Inferior parietal cortex (tissue), 1 donor: Measurements from ENCODE around the gene SLC27A4.
"Not testable (repeated sequence)": the region's sequence is repeated elsewhere in the genome, so short reads cannot be mapped to it uniquely, and the experiment has no call there.

Source experiments
- DNase-seq: peaks from one replicate; pipeline ENCODE4 v3.0.0-alpha.2; 2016; ENCODE audit errors: extremely low spot score

The SLC27A4 gene

DNA sequence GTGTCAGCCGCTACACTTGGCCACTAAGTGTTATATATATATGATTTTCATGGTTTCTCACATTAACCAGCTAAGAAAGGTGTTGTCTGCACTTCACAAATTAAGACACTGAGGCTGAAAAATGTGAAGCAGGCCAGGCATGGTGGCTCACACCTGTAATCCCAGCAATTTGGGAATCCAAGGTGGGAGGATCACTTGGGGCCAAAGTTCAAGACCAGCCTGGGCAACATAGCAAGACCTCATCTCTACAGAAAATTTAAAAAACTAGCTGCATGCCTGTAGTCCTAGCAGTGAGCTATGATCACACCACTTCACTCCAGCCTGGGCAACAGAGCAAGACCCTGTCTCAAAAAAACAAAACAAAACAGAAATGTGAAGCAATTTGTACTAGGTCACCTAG lies 15.9 kb upstream of the SLC27A4 start:
- no peak for DNase-seq

DNA sequence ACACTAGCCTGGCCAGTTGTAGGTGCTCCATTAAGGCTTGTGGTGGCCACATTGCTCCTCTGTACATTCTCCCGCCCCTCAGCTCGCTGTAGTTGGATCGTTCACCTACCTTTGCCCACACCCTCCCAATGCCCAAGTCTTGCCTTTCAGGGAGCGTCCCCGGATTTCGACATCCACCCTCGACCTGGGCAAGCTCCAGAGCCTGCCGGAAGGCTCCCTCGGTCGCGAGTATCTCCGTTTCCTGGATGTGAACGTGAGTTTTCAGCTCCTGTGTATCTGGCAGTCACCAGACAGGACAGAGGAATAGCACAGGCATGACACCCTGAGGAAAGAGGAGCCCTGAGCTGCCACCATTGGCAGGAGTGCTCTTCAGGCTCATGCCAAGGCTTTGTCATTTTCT lies 14.7 kb upstream of the SLC27A4 start:
- no peak for DNase-seq

DNA sequence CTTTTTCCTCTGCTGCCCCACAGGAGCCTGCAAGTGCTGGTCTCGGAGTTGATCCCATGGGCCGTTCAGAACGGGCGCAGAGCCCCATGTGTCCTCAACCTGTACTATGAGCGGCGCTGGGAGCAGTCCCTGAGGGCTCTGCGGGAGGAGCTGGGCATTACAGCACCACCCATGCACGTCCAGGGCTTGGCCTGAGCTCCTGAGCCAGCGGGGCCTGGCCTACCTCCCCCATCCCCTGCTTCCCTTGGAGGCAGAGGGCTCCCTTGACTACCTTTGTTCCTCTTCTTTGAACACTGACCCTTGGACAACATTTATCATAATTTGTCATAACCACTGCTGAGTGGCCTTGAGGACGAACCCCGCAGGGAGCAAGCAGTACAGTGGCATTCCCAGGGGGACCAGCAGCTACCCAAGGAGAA lies 6.9 kb upstream of the SLC27A4 start:
- no peak for DNase-seq

DNA sequence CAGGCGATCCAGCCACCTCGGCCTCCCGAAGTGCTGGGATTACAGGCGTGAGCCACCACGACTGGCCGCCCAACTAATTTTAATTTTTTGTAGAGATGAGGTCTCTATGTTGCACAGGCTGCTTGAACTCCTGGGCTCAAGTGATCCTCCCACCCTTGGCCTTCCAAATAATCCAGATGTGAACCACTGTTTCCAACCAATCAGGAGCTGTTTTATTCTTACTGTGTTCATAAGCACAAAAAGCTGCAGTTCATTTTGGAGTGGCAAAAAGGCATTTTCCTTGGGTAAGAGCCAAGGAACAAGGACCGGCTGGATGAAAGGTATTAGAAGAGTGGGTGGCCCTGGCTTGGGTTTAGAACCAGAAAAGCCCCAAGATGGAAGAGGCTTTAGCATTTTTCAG lies 5.2 kb upstream of the SLC27A4 start:
- DNase-seq = no peak

DNA sequence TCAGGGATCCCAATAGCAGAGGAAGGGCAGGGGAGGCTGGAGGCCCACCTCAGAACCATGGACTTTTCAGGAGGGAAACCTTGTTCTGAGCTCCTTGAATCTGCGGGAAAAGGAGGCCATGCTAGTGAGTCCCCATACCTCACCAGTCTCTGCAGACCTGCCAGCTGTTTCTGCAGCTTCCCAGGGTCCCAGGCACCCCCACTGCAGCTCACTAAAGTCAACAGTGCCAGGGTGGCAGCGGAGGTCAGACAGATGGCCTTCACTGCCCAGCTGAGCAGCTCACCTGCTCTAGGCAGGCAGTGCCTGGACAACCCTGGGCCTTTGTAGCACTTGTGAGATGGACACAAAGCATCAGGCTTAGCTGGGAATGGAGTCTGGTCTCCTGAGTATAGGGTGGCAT lies 4.4 kb upstream of the SLC27A4 start:
- no peak for DNase-seq

DNA sequence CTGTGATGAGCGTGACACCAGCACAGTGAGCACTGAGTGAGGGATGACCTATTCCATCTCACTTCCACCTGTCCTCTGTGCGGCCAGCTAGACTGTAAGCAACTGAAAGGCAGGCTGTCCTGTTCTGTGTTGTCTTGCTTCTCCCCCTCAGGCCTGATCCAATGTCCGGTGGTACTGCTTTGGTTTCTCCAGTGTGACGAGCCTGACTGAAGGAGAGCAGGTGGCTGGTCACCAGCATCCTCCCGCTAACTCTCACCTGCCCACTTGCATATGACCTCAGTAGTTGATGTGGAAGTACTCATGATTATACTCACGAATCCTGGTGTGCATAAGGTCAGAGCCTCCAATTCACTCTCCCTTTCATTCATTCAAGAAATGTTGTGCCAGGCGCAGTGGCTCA lies 2.4 kb upstream of the SLC27A4 start:
- no peak for DNase-seq

DNA sequence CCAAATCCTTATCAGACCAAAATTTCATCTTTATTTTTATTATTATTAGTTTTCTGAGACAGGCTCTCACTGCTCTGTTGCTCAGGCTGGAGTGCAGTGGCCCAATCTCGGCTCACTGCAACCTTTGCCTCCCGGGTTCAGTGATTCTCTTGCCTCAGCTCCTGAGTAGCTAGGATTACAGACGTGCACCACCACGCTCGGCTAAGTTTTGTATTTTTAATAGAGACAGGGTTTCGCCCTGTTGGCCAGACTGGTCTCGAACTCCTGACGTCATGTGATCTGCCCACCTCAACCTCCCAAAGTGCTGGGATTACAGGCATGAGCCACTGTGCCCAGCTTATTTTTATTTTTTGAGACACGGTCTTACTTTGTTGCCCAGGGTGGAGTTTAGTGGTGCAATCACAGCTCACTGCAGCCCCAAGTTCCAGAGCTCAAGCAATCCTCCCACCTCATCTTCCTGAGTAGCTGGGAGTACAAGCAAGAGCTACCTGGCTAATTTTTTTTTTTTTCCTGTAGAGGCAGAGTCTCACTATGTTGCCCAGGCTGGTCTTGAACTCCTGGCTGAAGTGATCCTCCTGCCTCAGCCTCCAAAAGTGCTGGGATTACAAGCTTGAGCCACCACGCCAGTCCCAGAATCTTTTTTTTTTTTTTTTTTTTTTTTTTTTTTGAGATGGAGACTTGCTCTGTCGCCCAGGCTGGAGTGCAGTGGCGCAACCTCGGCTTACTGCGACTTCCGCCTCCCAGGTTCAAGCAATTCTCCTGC lies 1.3 kb upstream of the SLC27A4 start:
- not testable (repeated sequence) for DNase-seq

DNA sequence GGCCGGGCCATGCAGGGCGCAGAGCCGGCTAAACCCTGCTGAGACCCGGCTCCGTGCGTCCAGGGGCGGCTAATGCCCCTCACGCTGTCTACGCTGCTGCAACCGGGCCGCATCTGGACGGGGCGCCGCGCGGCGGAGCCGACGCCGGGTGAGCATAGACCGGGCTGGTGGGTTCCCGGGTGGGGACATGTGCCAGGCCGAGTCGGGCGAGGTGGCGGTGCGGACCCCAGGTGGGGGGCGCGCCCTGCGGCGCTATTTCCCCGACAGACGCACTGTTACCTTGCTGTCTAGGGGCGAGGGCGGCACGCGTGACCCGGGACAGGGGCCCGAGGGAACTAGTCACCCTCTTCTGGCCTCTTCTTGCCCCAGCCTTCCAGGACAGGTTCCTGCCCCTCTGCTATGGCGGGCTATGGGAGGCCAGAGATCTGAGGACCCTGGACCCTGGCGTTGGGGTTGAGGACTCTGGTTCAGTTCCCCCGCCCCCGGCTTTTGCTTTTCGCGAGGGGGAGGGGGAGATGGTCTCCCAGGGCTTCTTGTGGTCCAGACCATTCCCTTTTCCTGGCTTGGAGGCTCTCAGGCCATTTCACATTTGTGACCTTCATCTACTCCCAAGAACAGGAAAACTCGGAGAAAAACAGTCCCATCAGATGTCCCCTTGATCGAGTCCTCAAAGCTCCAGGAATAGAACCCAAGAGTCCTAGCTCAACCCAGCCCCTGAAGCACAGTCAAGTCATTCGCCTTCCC lies 536 bp downstream of the SLC27A4 start:
- DNase-seq = no peak

DNA sequence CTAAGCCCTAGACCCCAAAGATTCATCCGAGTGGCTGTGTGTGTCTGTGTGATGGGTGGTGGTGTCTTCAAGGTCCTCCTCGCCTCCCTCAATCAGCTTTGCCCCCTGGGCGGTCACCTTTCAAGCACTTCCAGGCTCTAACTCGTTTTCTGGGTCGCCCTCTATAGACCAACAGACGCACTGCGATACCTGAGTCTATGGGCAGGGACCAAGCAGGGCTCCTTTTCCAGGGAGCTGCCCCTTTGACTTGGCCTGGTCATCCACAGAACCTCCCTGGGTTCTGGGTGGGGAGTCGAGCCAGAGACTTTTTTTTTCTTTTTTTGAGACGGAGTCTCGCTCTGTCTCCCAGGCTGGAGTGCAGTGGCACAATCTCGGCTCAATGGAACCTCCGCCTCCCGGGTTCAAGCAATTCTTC lies 1.1 kb downstream of the SLC27A4 start:
- peak; percentile 75 for DNase-seq

DNA sequence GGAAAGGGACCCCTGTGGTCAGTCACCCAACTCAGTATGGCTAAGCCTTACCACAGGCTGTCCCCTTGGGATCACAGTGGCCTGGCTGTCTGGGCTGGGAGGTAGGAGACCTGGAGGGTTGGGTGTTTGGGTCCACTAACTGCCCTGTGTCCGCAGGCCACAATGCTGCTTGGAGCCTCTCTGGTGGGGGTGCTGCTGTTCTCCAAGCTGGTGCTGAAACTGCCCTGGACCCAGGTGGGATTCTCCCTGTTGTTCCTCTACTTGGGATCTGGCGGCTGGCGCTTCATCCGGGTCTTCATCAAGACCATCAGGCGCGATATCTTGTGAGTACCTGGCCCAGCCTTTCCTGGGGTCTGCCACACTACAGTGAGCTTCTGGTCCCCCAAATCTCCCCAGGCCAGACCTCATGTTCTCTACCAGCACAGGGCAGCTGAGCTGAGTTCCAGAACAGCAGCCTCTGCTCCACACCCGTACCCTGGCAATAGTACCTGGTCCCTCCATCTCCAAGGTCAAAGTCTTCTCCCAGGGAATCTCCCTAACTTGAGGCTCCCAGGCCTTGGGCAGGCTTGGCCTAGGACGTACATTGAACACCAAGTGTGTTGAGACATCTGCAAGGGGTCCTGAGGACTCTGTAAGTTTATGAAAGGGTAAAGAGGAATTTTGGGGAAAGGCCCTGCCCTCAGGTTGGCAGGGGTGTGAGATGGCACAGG lies 2.8 kb downstream of the SLC27A4 start:
- no peak for DNase-seq

DNA sequence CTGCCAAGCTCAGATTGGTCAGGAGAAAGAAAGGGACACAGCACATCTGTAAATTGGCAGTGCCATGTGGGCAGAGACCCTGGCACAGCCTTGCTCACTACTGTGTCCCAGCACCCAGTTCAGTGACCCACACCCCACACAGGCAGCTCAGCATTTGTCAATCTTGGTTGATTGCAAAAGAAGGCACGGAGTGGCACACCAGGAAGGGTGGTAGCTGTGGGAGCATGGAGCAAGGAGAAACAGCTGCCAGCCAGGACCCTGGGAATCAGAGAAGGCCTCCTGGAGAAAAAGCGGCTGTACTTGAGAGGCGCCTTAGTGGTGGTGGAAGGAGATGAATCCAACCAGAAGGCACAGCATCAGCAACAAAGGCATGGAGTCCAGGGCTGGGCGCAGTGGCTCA lies 3.5 kb downstream of the SLC27A4 start:
- DNase-seq = no peak

DNA sequence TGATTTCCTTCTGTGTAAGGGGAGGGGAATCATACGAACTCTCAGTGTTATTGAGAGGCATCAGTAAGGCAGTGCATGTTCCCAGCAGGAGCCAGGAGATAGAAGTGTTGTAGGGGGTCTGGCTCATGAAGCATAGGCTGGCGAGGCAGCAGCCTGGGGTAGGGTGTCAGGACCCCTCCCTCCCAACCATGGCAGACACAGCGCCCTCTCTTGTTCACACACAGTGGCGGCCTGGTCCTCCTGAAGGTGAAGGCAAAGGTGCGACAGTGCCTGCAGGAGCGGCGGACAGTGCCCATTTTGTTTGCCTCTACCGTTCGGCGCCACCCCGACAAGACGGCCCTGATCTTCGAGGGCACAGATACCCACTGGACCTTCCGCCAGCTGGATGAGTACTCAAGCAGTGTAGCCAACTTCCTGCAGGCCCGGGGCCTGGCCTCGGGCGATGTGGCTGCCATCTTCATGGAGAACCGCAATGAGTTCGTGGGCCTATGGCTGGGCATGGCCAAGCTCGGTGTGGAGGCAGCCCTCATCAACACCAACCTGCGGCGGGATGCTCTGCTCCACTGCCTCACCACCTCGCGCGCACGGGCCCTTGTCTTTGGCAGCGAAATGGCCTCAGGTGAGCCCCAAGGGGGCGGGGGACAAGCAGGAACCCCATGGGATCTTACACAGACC lies 4.7 kb downstream of the SLC27A4 start:
- DNase-seq = no peak

DNA sequence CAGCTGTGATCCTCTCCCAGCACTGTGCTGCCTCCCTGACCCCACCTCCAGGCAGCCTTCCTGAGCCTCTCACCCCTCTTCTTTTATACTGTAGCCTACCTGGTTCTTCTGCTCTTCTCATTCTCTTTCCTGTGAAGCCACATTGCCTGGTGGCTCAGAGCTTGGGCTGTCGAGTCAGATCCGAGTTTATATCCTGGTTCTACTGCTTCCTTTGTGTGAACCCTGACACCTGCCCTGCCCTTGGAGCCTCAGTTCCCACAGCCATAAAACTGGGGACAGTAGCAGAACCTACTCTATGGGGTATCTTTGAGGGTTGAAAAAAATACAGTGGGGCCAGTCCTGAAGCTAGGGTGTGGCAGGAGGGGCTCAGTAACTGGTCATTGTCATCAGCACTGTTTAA lies 8.8 kb downstream of the SLC27A4 start:
- DNase-seq = no peak

DNA sequence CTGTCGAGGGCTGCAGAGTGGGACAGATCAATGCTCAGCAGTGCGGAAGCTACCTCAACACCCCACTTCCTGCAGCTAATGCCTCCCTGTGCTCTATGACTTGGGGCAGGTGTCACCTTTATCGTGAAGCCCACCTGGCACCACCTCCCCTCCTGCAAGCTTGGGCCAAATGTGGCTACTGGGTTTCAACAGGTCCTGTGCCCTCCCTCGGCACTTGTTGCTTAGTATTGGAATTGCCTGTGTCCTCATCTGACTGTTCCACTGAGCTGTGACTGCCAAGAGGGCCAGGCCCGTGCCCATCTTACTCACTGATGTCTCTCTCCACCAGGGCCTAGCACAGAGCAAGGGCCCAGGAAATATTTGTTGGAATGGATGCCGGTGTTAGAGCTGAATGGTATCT lies 9.4 kb downstream of the SLC27A4 start:
- no peak for DNase-seq

DNA sequence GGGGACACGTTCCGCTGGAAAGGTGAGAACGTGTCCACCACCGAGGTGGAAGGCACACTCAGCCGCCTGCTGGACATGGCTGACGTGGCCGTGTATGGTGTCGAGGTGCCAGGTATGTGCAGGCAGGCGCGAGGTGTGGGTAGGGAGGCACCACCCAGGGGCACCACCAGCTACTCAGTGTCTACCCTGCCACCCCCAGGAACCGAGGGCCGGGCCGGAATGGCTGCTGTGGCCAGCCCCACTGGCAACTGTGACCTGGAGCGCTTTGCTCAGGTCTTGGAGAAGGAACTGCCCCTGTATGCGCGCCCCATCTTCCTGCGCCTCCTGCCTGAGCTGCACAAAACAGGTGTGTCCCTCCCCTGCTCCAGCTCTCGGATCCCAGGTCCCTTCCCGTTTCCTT lies 15.1 kb downstream of the SLC27A4 start:
- no peak for DNase-seq

DNA sequence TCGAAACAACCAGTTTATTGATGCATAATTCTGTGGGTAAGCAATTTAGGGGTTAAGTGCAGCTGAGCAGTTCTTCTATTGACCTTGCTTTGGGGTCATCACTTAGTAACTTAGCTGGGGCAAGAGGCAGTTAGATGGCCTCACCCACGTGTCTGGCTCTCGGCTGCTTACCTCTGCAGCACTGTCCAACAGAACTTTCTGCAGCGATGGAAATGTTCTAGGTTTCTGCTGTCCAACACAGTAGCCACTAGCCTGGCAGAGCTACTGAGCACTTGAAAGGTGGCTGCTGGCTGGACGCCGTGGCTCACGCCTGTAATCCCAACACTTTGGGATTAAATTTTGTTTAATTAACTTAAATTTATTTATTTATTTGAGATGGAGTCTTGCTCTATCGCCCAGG lies 17.8 kb downstream of the SLC27A4 start:
- DNase-seq = no peak

DNA sequence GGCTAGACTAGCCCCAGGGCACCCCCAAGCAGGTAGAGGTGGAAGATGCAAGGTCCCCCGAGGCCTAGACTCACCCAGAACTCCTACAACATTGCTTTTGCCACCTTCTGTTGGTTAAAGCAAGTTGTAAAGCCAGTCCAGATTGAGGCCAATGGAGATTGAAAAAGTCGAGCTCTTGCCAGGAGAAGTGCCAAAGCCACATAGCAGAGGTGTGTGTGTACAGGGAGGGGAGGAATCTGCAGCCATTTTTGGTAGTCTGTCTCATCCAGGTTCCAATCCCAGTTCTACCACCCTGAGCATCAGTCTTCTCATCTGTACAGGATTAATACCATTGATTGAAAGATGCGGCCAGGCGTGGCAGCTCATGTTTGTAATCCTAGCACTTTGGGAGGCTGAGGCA lies 18.5 kb downstream of the SLC27A4 start:
- no peak for DNase-seq

DNA sequence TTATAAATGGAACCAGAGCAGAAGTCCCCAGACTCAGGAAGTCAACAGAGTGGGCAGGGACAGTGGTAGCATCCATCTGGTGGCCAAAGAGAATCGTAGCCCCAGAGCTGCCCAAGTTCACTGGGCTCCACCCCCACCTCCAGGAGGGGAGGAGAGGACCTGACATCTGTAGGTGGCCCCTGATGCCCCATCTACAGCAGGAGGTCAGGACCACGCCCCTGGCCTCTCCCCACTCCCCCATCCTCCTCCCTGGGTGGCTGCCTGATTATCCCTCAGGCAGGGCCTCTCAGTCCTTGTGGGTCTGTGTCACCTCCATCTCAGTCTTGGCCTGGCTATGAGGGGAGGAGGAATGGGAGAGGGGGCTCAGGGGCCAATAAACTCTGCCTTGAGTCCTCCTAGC lies 20.5 kb downstream of the SLC27A4 start:
- no peak for DNase-seq

DNA sequence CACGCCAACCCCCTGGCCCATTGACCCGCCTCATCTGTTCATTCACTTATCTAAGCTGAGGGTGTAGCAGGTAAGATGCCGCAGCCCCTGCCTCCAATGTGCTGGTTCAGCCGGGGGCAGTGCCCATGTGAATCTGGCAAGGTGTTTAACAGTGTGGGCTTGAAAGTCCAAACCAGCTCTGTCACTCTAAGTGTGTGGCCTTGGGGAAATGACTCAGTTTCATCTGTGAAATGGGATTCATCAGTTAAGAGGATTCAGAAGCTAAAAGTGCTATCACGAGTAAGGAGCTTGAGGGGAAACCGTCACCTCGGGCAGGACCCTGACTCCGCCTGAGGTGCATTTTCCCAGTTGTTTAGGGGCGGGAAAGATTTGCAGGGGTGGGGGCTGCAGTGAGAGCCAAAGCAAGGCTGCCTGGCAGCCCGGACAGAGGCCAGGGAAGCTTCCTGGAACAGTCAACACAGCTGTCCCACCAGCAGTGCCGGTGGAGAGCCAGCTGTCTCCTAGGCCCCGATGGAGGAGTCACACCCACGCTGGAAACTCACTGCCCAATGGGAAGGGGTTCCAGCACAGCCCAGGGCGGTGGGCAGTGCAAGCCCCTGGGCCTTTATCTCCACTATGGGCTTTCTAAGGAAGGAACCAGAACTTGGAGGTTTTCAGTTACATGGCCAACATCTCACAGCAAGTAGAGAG lies 21.1 kb downstream of the SLC27A4 start:
- no peak for DNase-seq

DNA sequence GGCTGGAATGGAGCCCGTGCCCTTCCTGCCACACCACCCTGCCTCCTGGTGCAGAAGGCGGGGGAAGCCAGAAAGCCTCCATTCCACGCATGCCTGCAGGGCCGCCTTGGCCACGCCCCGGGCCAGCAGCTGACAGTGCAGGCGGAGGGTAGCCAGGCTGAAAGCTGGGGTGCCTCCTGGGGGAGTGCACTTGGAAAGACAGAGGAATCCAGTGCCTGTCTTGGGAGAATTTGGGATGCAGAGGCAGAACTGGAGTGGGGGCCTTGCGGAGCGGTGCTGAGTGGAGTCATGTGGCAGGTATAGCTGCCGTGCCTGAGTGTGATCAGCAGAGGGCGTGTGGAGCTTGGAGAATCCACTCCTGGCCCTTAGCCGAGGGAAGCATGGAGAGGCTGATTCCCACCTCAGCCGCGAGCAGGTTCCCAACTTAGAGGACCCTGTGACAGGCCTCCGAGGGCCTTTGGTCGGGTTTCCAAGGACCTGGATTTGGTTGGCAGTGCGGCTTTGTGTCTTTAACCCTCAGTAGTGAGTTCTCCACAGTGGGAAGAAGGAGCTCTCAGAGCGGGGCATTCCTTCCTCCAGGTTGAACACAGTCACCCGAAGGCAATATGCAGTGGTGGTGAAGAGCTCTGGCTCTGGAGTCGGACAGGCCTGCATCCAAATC lies 21.8 kb downstream of the SLC27A4 start:
- DNase-seq = peak; percentile 95

DNA sequence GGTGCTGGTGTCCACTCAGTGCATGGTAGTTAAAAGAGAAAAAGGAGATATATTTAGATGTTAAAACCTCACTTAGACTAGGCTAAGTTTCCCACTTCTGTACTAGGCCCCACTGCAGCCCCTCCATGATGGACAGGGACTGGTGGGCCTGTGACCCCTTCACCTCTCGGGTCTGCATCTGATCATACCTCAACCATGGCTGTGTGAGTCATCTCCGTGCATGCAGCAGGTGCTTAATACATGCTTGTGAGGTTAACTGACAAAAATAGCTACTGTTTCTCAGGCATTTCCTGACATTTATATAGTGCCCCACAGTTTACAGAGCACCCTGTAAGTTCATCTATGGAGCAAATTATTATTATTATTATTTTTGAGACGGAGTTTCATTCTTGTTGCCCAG lies 22.4 kb downstream of the SLC27A4 start:
- DNase-seq = no peak
